Activated T-helper 17 cell treated with anti-CD3 and anti-CD28 coated beads, Interleukin-2, amount 50 U/mL, for 72 hours (primary cell): Measurements from ENCODE around the gene KLHL3. TPM values are rescaled to one million over a fixed set of nuclear protein-coding genes. Genes with fewer than 3 reads are reported as not detected.
A peak's percentile ranks its signal among the peaks of the same experiment; 100 is the strongest.

Experiments
- ATAC-seq: fragments of 150-1000 bp; cut with Tn5 transposase; replicated peaks from 2 replicates; pipeline ENCODE4 v1.10.0; 2021; ENCODE audit warnings: mild to moderate bottlenecking, moderate library complexity
- H3K27ac Mint-ChIP-seq: one replicate; pipeline ENCODE4 v1.8.0; 2022; ENCODE audit warnings: mixed read lengths
- H3K27me3 Mint-ChIP-seq: one replicate; pipeline ENCODE4 v1.8.0; 2022; ENCODE audit warnings: mixed read lengths
- H3K36me3 Mint-ChIP-seq: one replicate; pipeline ENCODE4 v1.8.0; 2022; ENCODE audit warnings: low read depth, mild to moderate bottlenecking, mixed read lengths
- H3K4me1 Mint-ChIP-seq: one replicate; pipeline ENCODE4 v1.8.0; 2022; ENCODE audit warnings: mixed read lengths
- H3K4me3 Mint-ChIP-seq: one replicate; pipeline ENCODE4 v1.8.0; 2022; ENCODE audit warnings: mild to moderate bottlenecking, mixed read lengths
- H3K9me3 Mint-ChIP-seq: one replicate; pipeline ENCODE4 v1.8.0; 2022; ENCODE audit warnings: mixed read lengths
- total RNA-seq, 2 donors: library from RNA; stranded (reverse); gene quantifications; one replicate each; pipeline ENCODE4 v1.2.3, GENCODE V29; 2022

Gene KLHL3
- total RNA-seq, 2 donors from 2014 or later, result 5.3 to 9.5 TPM

- H3K4me3 Mint-ChIP-seq, result no peak overlapping the region
- H3K27ac Mint-ChIP-seq, result no peak overlapping the region
- no peaks in the 10 kb centered on the region for H3K9me3 Mint-ChIP-seq
- H3K4me1 Mint-ChIP-seq, result no peaks in the 10 kb centered on the region
- ATAC-seq, result no peak
- peaks cover 5% of the 10 kb centered on the region for H3K27me3 Mint-ChIP-seq
- H3K36me3 Mint-ChIP-seq, result no peaks in the 10 kb centered on the region
Observed at GRCh38 chr5:137615171-137615775, 120.6 kb downstream of the KLHL3 start.

DNA sequence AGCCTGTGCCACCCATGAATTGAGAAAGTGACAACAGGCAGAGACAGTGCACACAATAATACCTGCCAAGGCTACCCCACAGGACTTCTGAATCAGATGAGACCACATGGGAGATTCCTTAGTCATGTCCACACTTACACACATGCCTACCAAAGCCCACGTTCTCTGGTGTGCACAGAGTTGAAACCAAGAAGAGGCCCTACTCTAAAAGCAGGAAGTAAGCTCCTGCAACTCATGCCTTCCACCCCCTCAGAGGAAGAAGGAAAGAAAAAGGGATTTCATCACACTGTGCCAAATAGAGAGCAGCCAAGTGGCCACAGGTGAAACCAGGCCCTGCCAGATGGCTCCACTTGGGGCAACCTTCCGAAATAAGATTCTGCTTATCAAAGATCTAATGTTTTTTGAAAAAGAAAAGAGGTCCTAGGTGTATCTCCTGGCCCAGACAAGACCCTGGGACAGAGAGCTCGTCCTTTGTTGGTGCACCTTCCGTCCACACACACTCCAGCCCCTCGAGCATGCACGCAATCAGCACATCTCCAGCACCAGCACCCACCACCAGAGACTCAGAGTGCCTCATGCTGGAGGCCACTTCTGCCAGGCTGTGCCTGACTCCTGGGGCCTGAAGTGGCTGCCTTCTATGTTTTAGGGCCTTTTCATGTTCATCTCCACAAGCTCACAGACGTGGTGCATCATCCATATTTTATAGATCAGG is 122.2 kb downstream of the KLHL3 start:
- H3K27ac Mint-ChIP-seq, result no peak overlapping the region
- no peaks in the 10 kb centered on the region for H3K36me3 Mint-ChIP-seq
- peaks cover 5% of the 10 kb centered on the region for H3K27me3 Mint-ChIP-seq
- no peaks in the 10 kb centered on the region for H3K9me3 Mint-ChIP-seq
- no peaks in the 10 kb centered on the region for H3K4me1 Mint-ChIP-seq
- no peak overlapping the region for H3K4me3 Mint-ChIP-seq
- ATAC-seq, result peak; percentile 76

GRCh38 chr5:137612576-137612975 is 123.3 kb downstream of the KLHL3 start:
- no peak overlapping the region for H3K27ac Mint-ChIP-seq
- H3K9me3 Mint-ChIP-seq, result no peaks in the 10 kb centered on the region
- no peaks in the 10 kb centered on the region for H3K36me3 Mint-ChIP-seq
- H3K4me1 Mint-ChIP-seq, result no peaks in the 10 kb centered on the region
- ATAC-seq, result no peak
- peaks cover 8% of the 10 kb centered on the region for H3K27me3 Mint-ChIP-seq
- no peak overlapping the region for H3K4me3 Mint-ChIP-seq

- no peaks in the 10 kb centered on the region for H3K36me3 Mint-ChIP-seq
- no peaks in the 10 kb centered on the region for H3K9me3 Mint-ChIP-seq
- no peaks in the 10 kb centered on the region for H3K4me1 Mint-ChIP-seq
- H3K27me3 Mint-ChIP-seq, result peaks cover 12% of the 10 kb centered on the region
- H3K4me3 Mint-ChIP-seq, result no peak overlapping the region
- H3K27ac Mint-ChIP-seq, result no peak overlapping the region
- ATAC-seq, result no peak
Observed at GRCh38 chr5:137611794-137612435, 124.0 kb downstream of the KLHL3 start.

- Mint-ChIP-seq H3K36me3 (no peaks in the 10 kb centered on the region), H3K4me1 (no peaks in the 10 kb centered on the region), H3K9me3 (no peaks in the 10 kb centered on the region), H3K4me3 (no peak overlapping the region), H3K27ac (no peak overlapping the region), H3K27me3 (peaks cover 14% of the 10 kb centered on the region)
- ATAC-seq, result no peak
Observed at GRCh38 chr5:137611011-137611580, 124.8 kb downstream of the KLHL3 start.

DNA sequence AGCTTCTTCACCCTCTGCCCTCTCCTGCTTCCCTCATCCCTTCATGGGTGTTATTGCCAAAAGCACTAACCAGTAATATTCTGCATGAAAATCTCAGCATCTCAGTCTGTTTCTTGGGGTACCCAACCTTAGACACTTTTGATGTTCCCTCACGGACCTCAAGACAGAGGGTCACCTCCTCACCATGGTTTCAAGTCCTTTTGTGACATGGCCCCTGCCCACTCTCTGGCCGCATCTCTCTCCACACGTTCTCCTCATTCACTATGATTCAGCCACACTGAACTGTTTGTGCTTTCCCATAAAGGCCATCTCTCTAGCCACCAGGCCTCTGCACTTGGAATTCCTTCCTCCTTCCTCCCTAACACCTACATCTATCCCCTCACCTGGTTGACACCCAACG is 125.3 kb downstream of the KLHL3 start:
- no peaks in the 10 kb centered on the region for H3K4me1 Mint-ChIP-seq

GRCh38 chr5:137609127-137609526 is 126.8 kb downstream of the KLHL3 start:
- no peak overlapping the region for H3K4me3 Mint-ChIP-seq

More for the DNA sequence above, 125.3 kb downstream of the KLHL3 start:
- Mint-ChIP-seq H3K27me3 (peaks cover 18% of the 10 kb centered on the region), H3K27ac (no peak overlapping the region), H3K9me3 (no peaks in the 10 kb centered on the region), H3K36me3 (no peaks in the 10 kb centered on the region), H3K4me3 (no peak overlapping the region)
- ATAC-seq, result no peak

GRCh38 chr5:137607771-137608170 is 128.1 kb downstream of the KLHL3 start:
- H3K36me3 Mint-ChIP-seq, result no peaks in the 10 kb centered on the region
- no peak overlapping the region for H3K4me3 Mint-ChIP-seq
- no peaks in the 10 kb centered on the region for H3K9me3 Mint-ChIP-seq
- peaks cover 28% of the 10 kb centered on the region for H3K27me3 Mint-ChIP-seq
- H3K27ac Mint-ChIP-seq, result no peak overlapping the region
- H3K4me1 Mint-ChIP-seq, result no peaks in the 10 kb centered on the region
- ATAC-seq, result no peak

More at GRCh38 chr5:137609127-137609526, 126.8 kb downstream of the KLHL3 start:
- no peaks in the 10 kb centered on the region for H3K4me1 Mint-ChIP-seq
- no peaks in the 10 kb centered on the region for H3K36me3 Mint-ChIP-seq
- ATAC-seq, result no peak
- H3K27me3 Mint-ChIP-seq, result peaks cover 25% of the 10 kb centered on the region
- no peaks in the 10 kb centered on the region for H3K9me3 Mint-ChIP-seq
- no peak overlapping the region for H3K27ac Mint-ChIP-seq

GRCh38 chr5:137606401-137606800 is 129.5 kb downstream of the KLHL3 start:
- no peaks in the 10 kb centered on the region for H3K36me3 Mint-ChIP-seq
- peaks cover 28% of the 10 kb centered on the region for H3K27me3 Mint-ChIP-seq
- no peaks in the 10 kb centered on the region for H3K4me1 Mint-ChIP-seq
- H3K9me3 Mint-ChIP-seq, result no peaks in the 10 kb centered on the region
- no peak overlapping the region for H3K4me3 Mint-ChIP-seq
- H3K27ac Mint-ChIP-seq, result no peak overlapping the region
- ATAC-seq, result no peak

DNA sequence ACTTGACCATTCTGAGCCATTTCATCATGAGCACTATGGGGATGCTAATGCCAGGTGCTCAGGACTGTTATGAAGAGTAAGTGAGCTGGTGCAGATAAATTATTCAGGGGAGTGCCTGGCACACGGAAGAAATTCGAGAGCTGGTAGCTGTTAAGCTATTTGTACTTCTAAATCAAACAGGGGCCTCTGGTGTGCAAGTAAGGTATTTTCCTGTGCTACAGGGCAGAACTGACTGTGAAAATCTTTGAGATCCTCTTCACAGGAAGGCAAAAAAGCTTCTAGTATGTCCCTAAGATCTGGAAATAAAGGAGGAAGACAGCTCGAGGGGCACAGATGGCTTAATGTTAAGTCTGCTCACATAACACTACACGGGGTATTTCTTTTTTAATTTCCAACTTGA is 130.5 kb downstream of the KLHL3 start:
- Mint-ChIP-seq H3K4me1 (no peaks in the 10 kb centered on the region), H3K9me3 (no peaks in the 10 kb centered on the region), H3K4me3 (no peak overlapping the region), H3K27ac (no peak overlapping the region), H3K36me3 (no peaks in the 10 kb centered on the region), H3K27me3 (peaks cover 27% of the 10 kb centered on the region)
- no peak for ATAC-seq

GRCh38 chr5:137604348-137605095 is 131.4 kb downstream of the KLHL3 start:
- Mint-ChIP-seq H3K4me3 (no peak overlapping the region), H3K27me3 (peaks cover 31% of the 10 kb centered on the region), H3K27ac (no peak overlapping the region), H3K36me3 (no peaks in the 10 kb centered on the region), H3K9me3 (no peaks in the 10 kb centered on the region), H3K4me1 (no peaks in the 10 kb centered on the region)
- no peak for ATAC-seq

DNA sequence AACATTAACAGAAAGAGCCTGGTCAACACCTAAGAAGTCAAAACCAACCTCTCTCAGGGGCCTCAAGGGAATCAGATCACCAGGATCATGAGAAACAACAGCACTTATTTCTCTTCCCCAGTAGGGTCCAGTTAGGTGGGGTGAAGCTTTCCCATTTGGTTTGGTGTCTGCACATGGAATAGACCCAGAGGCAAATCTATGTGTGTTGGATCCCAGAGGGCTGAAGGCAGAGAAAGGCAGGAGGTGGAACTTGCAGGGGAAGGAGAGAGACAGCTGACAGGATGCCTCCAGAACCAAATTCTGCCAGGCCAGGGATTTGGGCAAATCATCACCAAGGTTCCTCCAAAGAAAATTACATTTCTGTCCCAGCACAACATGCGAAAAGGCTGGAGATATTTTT is 132.0 kb downstream of the KLHL3 start:
- Mint-ChIP-seq H3K9me3 (no peaks in the 10 kb centered on the region), H3K27me3 (peaks cover 35% of the 10 kb centered on the region), H3K4me3 (no peak overlapping the region), H3K4me1 (no peaks in the 10 kb centered on the region), H3K36me3 (no peaks in the 10 kb centered on the region), H3K27ac (no peak overlapping the region)
- no peak for ATAC-seq

DNA sequence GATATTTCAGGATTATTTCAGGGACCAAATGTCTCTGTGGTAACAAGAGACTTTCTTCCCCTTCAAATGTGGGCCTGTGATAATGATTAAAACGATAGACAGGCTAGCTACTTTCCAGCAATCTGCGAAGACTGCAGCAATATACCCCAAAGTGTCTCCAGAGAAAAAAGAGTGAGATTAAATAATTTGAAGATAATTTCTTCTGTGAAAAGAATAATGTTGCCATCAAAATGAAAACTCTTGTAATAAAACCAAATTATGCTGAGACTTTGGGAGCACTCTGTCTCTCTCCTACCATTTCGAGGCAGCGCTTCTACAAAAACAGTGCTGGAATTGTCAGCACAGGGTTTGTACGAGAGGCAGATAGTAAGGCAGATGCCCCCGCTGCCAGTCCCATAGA is 132.5 kb downstream of the KLHL3 start:
- H3K4me3 Mint-ChIP-seq, result no peak overlapping the region
- no peak for ATAC-seq
- H3K27me3 Mint-ChIP-seq, result peaks cover 38% of the 10 kb centered on the region
- no peaks in the 10 kb centered on the region for H3K9me3 Mint-ChIP-seq
- H3K36me3 Mint-ChIP-seq, result no peaks in the 10 kb centered on the region
- no peaks in the 10 kb centered on the region for H3K4me1 Mint-ChIP-seq
- no peak overlapping the region for H3K27ac Mint-ChIP-seq

DNA sequence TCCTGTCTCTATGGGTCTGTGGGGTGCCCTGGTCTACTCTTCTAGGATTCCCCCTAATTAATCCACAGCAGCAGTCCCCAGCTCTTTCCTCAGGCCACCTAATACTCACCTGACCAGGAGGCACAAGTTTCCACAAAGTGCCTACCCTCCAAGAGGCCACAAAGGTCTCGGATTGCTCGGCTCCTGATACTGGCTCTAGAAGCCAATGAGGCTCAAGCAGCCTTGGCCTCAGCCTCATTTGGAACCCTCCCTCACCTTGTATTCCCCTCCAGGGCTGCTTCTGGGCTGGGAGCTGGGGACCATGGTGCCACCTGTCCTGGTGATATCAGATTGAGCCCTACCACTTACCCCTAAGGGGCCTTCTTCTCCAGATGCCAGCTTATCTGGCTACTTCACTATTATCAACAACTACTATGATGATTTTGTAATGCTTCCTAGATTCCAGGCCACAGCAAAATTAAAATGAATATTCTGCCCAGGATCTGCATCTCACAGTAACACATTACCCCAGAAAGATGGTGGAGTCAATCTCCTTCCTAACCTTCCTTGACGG is 133.1 kb downstream of the KLHL3 start:
- Mint-ChIP-seq H3K4me1 (no peaks in the 10 kb centered on the region), H3K9me3 (no peaks in the 10 kb centered on the region), H3K36me3 (no peaks in the 10 kb centered on the region), H3K27ac (no peak overlapping the region), H3K27me3 (peaks cover 39% of the 10 kb centered on the region), H3K4me3 (no peak overlapping the region)
- no peak for ATAC-seq
